ENCODE data around the gene NGF. TPM values are rescaled to one million over a fixed set of nuclear protein-coding genes. Genes with fewer than 3 reads are reported as not detected.

NGF gene
- total RNA-seq, 4 donors from 2014 or later: 2.9 to 7.5 (median 3.8) TPM

GRCh38 chr1:115284209-115284608 is 53.8 kb downstream of the NGF start:
- Histone ChIP-seq H3K9me3 (no peaks in the 10 kb centered on the region), H3K27me3 (no peaks in the 10 kb centered on the region), H3K4me3 (no peak overlapping the region), H3K36me3 (peaks cover 0 to 12% (median 0%) of the 10 kb centered on the region in 4 donors), H3K27ac (replicated peaks in 1 of 4) (peak overlapping the region; percentile 72 to 84 (median 82)), H3K4me1 (peaks cover 3 to 30% (median 27%) of the 10 kb centered on the region in 4 donors)
- WGBS: 91% methylated on average over 6 of the region's 6 CpGs
- DNase-seq (ENCODE audit: extremely low spot score): no peak
- intact Hi-C loops (cut with DNase I): no loop called here
- TF ChIP-seq POLR2AphosphoS5 (IDR thresholded peaks at IDR 0.05) (no peak), EP300 (IDR thresholded peaks at IDR 0.05) (no peak), POLR2A (IDR thresholded peaks at IDR 0.05; ENCODE audit: low read depth) (no peak), CTCF (IDR thresholded peaks at IDR 0.05) (no peak)

- 87% methylated on average over 16 of the region's 20 CpGs for WGBS
- no peak for TF ChIP-seq CTCF (IDR thresholded peaks at IDR 0.05)
- no peak for TF ChIP-seq POLR2A (IDR thresholded peaks at IDR 0.05; ENCODE audit: low read depth)
- no peak for TF ChIP-seq EP300 (IDR thresholded peaks at IDR 0.05)
- no peak for DNase-seq (ENCODE audit: extremely low spot score)
- Histone ChIP-seq H3K27me3 (no peaks in the 10 kb centered on the region), H3K27ac (replicated peaks in 1 of 4) (peak overlapping the region; percentile 72 to 84 (median 82)), H3K4me3 (no peak overlapping the region), H3K36me3 (peaks cover 0 to 12% (median 0%) of the 10 kb centered on the region in 4 donors), H3K9me3 (no peaks in the 10 kb centered on the region), H3K4me1 (peaks cover 3 to 30% (median 27%) of the 10 kb centered on the region in 4 donors)
- intact Hi-C loops (cut with DNase I): no loop called here
Measured at GRCh38 chr1:115283681-115284146, 54.3 kb downstream of the NGF start.

DNA sequence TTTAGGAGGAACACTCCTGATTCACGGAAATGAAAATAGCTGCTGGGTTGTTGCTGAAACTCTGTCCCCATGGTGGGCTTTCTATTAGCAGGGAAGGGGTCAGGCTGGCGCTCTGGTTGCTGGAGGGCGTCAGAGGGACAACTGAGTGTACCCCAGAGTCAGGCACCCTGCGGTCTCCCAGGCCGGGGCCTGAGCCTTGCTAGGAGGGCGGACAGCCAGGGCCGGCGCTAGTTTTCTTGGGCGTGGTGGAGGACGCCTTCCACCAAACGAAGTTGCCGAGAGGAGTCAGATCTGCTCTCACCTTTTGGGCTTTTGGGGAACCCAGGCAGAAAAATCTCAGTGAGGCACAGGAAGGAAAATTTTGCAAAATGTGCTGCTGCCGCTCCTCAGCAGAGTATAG is 54.8 kb downstream of the NGF start:
- H3K4me3 ChIP-seq: no peak overlapping the region
- no peaks in the 10 kb centered on the region for H3K27me3 ChIP-seq
- H3K4me1 ChIP-seq: peaks cover 3 to 30% (median 27%) of the 10 kb centered on the region in 4 donors
- TF ChIP-seq POLR2A (IDR thresholded peaks at IDR 0.05; ENCODE audit: low read depth) (no peak), POLR2AphosphoS5 (IDR thresholded peaks at IDR 0.05) (no peak), EP300 (IDR thresholded peaks at IDR 0.05) (no peak), CTCF (IDR thresholded peaks at IDR 0.05) (no peak)
- intact Hi-C loops (cut with DNase I): no loop called here
- 87% methylated on average over 13 of the region's 13 CpGs for whole genome bisulfite sequencing
- no peak for DNase-seq (ENCODE audit: extremely low spot score)
- no peaks in the 10 kb centered on the region for H3K9me3 ChIP-seq
- peak overlapping the region; percentile 72 to 84 (median 82) for H3K27ac ChIP-seq (replicated peaks in 1 of 4)
- H3K36me3 ChIP-seq: peaks cover 0 to 12% (median 0%) of the 10 kb centered on the region in 4 donors

- Histone ChIP-seq H3K27ac (replicated peaks in 1 of 4) (peak overlapping the region; percentile 72 to 84 (median 82)), H3K36me3 (peaks cover 0 to 12% (median 0%) of the 10 kb centered on the region in 4 donors), H3K4me1 (peaks cover 3 to 30% (median 27%) of the 10 kb centered on the region in 4 donors), H3K9me3 (no peaks in the 10 kb centered on the region), H3K27me3 (no peaks in the 10 kb centered on the region), H3K4me3 (no peak overlapping the region)
- WGBS: 76% methylated on average over 11 of the region's 11 CpGs
- intact Hi-C loops (cut with DNase I): no loop called here
- peak; percentile 95 for DNase-seq (ENCODE audit: extremely low spot score)
- TF ChIP-seq CTCF (IDR thresholded peaks at IDR 0.05) (no peak), EP300 (IDR thresholded peaks at IDR 0.05) (no peak), POLR2AphosphoS5 (IDR thresholded peaks at IDR 0.05) (peak; percentile 52 to 55), POLR2A (IDR thresholded peaks at IDR 0.05; ENCODE audit: low read depth) (no peak)
Measured at GRCh38 chr1:115282807-115283208, 55.2 kb downstream of the NGF start.

DNA sequence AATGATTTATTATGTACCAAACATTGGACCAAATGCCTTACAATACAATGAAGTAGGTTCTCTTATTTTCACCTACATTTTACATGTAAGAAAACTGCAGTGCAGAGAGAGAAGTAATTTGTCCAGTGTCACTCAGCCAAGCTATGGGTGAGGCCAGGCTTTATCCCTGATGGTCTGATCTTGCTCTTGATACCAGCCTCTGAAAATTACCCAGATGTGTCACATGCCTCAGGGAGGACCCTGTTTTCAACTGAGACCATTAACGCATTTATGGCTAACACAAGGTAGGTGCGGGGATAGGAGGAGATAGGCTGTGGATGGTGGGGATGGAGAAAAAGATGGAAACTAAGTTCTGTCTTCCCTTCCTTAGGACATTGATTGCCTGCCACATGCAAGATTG is 56.9 kb downstream of the NGF start:
- DNase-seq (ENCODE audit: extremely low spot score): no peak
- Histone ChIP-seq H3K27ac (replicated peaks in 1 of 4) (peak overlapping the region in 1 of 4 donors; percentile 72), H3K4me1 (peaks cover 3 to 30% (median 27%) of the 10 kb centered on the region in 4 donors), H3K4me3 (no peak overlapping the region), H3K27me3 (no peaks in the 10 kb centered on the region), H3K9me3 (peaks cover 0 to 14% (median 7%) of the 10 kb centered on the region in 4 donors), H3K36me3 (peaks cover 0 to 3% (median 0%) of the 10 kb centered on the region in 4 donors)
- 100% methylated on average over 2 of the region's 2 CpGs for WGBS
- no peak for TF ChIP-seq CTCF (IDR thresholded peaks at IDR 0.05)
- TF ChIP-seq POLR2A (IDR thresholded peaks at IDR 0.05; ENCODE audit: low read depth): no peak
- no peak for TF ChIP-seq EP300 (IDR thresholded peaks at IDR 0.05)
- TF ChIP-seq POLR2AphosphoS5 (IDR thresholded peaks at IDR 0.05): no peak
- intact Hi-C loops (cut with DNase I): no loop called here
